HG03025 (cell line): ENCODE measurements around the gene ARMH1.
"Not testable (repeated sequence)": the region's sequence is repeated elsewhere in the genome, so short reads cannot be mapped to it uniquely, and the experiment has no call there.

Source experiments
- ATAC-seq: cut with Tn5 transposase; IDR thresholded peaks from one replicate; pipeline ENCODE4 v1.9.1; 2021; ENCODE audit warnings: mild to moderate bottlenecking, moderate library complexity; ENCODE audit not compliant: unreplicated experiment, low FRiP score

Gene ARMH1

DNA sequence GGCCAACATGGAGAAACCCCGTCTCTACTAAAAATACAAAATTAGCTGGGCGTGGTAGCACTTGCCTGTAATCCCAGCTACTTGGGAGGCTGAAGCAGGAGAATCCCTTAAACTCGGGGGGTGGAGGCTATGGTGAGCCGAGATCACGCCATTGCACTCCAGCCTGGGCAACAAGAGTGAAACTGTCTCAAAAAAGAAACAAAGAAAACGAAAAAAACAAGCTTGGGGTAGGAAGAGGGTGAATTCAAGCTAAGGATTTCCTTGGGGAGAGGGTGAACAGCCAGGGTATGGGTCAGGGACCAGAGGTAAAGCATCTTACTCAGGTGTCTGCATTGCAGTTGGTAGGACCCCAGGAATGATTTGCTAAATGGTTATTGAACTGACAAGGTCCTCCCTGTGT is 91.9 kb downstream of the ARMH1 start:
- ATAC-seq = not testable (repeated sequence)
